Astrocyte of the spinal cord (primary cell): ENCODE measurements around the gene C10orf90.
A peak's percentile ranks its signal among the peaks of the same experiment; 100 is the strongest.

ENCODE experiments used
- DNase-seq: peaks from one replicate; pipeline ENCODE4 v3.0.0; 2011; ENCODE audit warnings: low read depth, low spot score
- H3K4me3 ChIP-seq: 2 replicates; pipeline ENCODE4 v1.5.1; 2011; ENCODE audit warnings: low read depth, mild to moderate bottlenecking, low read length, moderate library complexity
- CTCF ChIP-seq: IDR thresholded peaks from 2 replicates; pipeline ENCODE4 v1.5.1; 2012; ENCODE audit warnings: low read depth, mild to moderate bottlenecking, low read length, inconsistent platforms
- in situ Hi-C: cut with HindIII; loops from 2 replicates; pipeline ENCODE4 v1.10.0; 2017; ENCODE audit warnings: low sequenced_read_pairs

The C10orf90 gene

GRCh38 chr10:126465771-126466170, 204.7 kb downstream of the C10orf90 start:
- no peak overlapping the region for H3K4me3 ChIP-seq
- in situ Hi-C loops = no loop called here
- TF ChIP-seq CTCF = peak; percentile 13
- no peak for DNase-seq

- H3K4me3 ChIP-seq = no peak overlapping the region
- no peak for DNase-seq
- in situ Hi-C loops = no loop called here
- TF ChIP-seq CTCF = no peak
Observed at GRCh38 chr10:126463286-126463685, 207.2 kb downstream of the C10orf90 start.

GRCh38 chr10:126461289-126461940, 209.1 kb downstream of the C10orf90 start:
- DNase-seq = no peak
- no peak overlapping the region for H3K4me3 ChIP-seq
- in situ Hi-C loops = no loop called here
- no peak for TF ChIP-seq CTCF

GRCh38 chr10:126459878-126460481, 210.5 kb downstream of the C10orf90 start:
- in situ Hi-C loops = no loop called here
- peak; percentile 96 for DNase-seq
- no peak overlapping the region for H3K4me3 ChIP-seq
- TF ChIP-seq CTCF = no peak

GRCh38 chr10:126459032-126459831, 211.3 kb downstream of the C10orf90 start:
- no peak overlapping the region for H3K4me3 ChIP-seq
- TF ChIP-seq CTCF = peak; percentile 68
- peak; percentile 95 for DNase-seq
- in situ Hi-C loops = no loop called here

GRCh38 chr10:126458466-126458865, 212.0 kb downstream of the C10orf90 start:
- peak; percentile 69 for DNase-seq
- no peak overlapping the region for H3K4me3 ChIP-seq
- in situ Hi-C loops = no loop called here
- no peak for TF ChIP-seq CTCF
